Measurements from ENCODE around the gene CDC34.

- TF ChIP-seq, protein P1, sequence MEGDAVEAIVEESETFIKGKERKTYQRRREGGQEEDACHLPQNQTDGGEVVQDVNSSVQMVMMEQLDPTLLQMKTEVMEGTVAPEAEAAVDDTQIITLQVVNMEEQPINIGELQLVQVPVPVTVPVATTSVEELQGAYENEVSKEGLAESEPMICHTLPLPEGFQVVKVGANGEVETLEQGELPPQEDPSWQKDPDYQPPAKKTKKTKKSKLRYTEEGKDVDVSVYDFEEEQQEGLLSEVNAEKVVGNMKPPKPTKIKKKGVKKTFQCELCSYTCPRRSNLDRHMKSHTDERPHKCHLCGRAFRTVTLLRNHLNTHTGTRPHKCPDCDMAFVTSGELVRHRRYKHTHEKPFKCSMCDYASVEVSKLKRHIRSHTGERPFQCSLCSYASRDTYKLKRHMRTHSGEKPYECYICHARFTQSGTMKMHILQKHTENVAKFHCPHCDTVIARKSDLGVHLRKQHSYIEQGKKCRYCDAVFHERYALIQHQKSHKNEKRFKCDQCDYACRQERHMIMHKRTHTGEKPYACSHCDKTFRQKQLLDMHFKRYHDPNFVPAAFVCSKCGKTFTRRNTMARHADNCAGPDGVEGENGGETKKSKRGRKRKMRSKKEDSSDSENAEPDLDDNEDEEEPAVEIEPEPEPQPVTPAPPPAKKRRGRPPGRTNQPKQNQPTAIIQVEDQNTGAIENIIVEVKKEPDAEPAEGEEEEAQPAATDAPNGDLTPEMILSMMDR (IDR thresholded peaks at IDR 0.05; ENCODE audit: low read depth, low read length), result no peak
- no peak for TF ChIP-seq EZH2phosphoT487 (IDR thresholded peaks at IDR 0.05; ENCODE audit: low read depth)
These were observed 2.5 kb downstream of the CDC34 start for GRCh38 chr19:534088-534487.

Data from OCI-LY3 (cell line).